A673 (cell line): ENCODE measurements around the gene RPL37. TPM values are rescaled to one million over a fixed set of nuclear protein-coding genes. Genes with fewer than 3 reads are reported as not detected.

ENCODE experiments used
- BruUV-seq: library from RNA; stranded (reverse); fragments of 400-500 nt; replicated peaks from 2 replicates; lab custom pipeline; 2021; lab: Mats Ljungman, UMichigan
- CTCF ChIA-PET: fragments of 300-600 bp; sonication (Branson Sonifier 250); formaldehyde crosslinking; loops from one replicate; lab custom pipeline; 2022; ENCODE audit warnings: antibody characterized with exemption; lab: Charles Lee
- POLR2A ChIA-PET: fragments of 300-600 bp; sonication (Branson Sonifier 250); formaldehyde crosslinking; loops from one replicate; lab custom pipeline; 2022; ENCODE audit warnings: antibody characterized with exemption; ENCODE audit not compliant: low non-redundant PET; lab: Charles Lee
- DNase-seq: peaks from one replicate; pipeline ENCODE4 v3.0.0-alpha.2; 2015; ENCODE audit warnings: low spot score
- H3K27ac ChIP-seq: fragments of 200-600 bp; sonication (generic); 2 replicates; pipeline ENCODE4 v1.5.1; 2016; ENCODE audit warnings: mixed run types, low read depth, mild to moderate bottlenecking, mixed read lengths, antibody characterized with exemption, low read length; ENCODE audit not compliant: poor library complexity, severe bottlenecking
- H3K27me3 ChIP-seq: fragments of 200-600 bp; sonication (generic); replicated peaks from 2 replicates; pipeline ENCODE4 v1.6.1; 2017; ENCODE audit warnings: mixed run types, low read depth, mild to moderate bottlenecking, mixed read lengths, antibody characterized with exemption, low read length; ENCODE audit not compliant: insufficient read depth, poor library complexity
- H3K36me3 ChIP-seq: fragments of 200-600 bp; sonication (generic); 2 replicates; pipeline ENCODE4 v1.6.1; 2016; ENCODE audit warnings: mixed run types, mild to moderate bottlenecking, mixed read lengths, antibody characterized with exemption, low read length; ENCODE audit not compliant: insufficient read depth, poor library complexity, severe bottlenecking
- H3K4me1 ChIP-seq: fragments of 200-600 bp; sonication (generic); 2 replicates; pipeline ENCODE4 v1.6.1; 2017; ENCODE audit warnings: mixed run types, mild to moderate bottlenecking, mixed read lengths, antibody characterized with exemption, low read length; ENCODE audit not compliant: insufficient read depth, poor library complexity, severe bottlenecking
- H3K4me3 ChIP-seq: fragments of 200-600 bp; sonication (generic); 2 replicates; pipeline ENCODE4 v1.5.1; 2016; ENCODE audit warnings: low read depth, mixed run types, mild to moderate bottlenecking, mixed read lengths, low read length; ENCODE audit not compliant: poor library complexity, severe bottlenecking
- H3K9me3 ChIP-seq: fragments of 200-600 bp; sonication (generic); 2 replicates; pipeline ENCODE4 v1.6.1; 2016; ENCODE audit warnings: mixed run types, low read depth, mild to moderate bottlenecking, mixed read lengths, antibody characterized with exemption, low read length; ENCODE audit not compliant: poor library complexity, severe bottlenecking
- EZH2 ChIP-seq: fragments of 200-600 bp; sonication (generic); IDR thresholded peaks from 2 replicates; pipeline ENCODE4 v1.6.1; 2017; ENCODE audit warnings: borderline replicate concordance, low read depth, mild to moderate bottlenecking, mixed read lengths, antibody characterized with exemption, low read length; ENCODE audit not compliant: poor library complexity, severe bottlenecking
- intact Hi-C: fragments of 100-400 bp; cut with micrococcal nuclease; formaldehyde crosslinking; loops from one replicate; pipeline ENCODE4 v1.10.0; 2022; ENCODE audit not compliant: unreplicated experiment
- total RNA-seq: library from RNA; stranded (reverse); gene quantifications from 2 replicates; pipeline ENCODE4 v1.2.3, GENCODE V29; 2021
- TF ChIP-seq, protein P1 (sequence below): fragments of 300-800, 200-600 bp; sonication (generic); conservative IDR thresholded peaks from 2 replicates; pipeline ENCODE4 v1.5.1; 2017; ENCODE audit warnings: low read depth, mild to moderate bottlenecking, antibody characterized with exemption, low read length, moderate library complexity, mixed read lengths

The RPL37 gene
- total RNA-seq, 1 experiment from 2014 or later: 1,502 TPM

DNA sequence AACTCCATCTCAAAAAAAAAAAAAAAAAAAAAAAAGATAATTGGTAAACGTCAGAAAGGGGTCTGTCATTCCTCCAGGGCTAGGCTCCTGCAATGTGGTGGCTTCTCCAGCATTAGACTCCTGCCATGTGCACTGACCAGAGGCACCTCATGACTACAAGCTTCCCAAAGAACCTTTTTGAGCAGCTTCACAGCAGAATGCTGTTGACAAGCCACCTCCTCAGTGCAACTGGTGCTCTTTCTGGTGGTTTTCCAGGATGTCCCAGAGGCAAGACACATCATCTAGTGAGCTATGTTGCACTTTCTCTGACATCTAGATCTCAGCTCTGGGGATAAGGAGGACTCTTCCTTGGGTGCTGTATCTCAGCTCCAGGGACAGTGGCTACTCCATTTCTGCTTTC is 11.6 kb downstream of the RPL37 start:
- CTCF ChIA-PET: no interaction called here
- Histone ChIP-seq H3K4me1 (no peaks in the 10 kb centered on the region), H3K27ac (no peak overlapping the region), H3K36me3 (peaks cover 27% of the 10 kb centered on the region), H3K9me3 (no peaks in the 10 kb centered on the region), H3K27me3 (no peaks in the 10 kb centered on the region), H3K4me3 (no peak overlapping the region)
- no peak for DNase-seq
- no TSS peak for BruUV-seq
- intact Hi-C loops: no loop called here
- TF ChIP-seq, protein P1, sequence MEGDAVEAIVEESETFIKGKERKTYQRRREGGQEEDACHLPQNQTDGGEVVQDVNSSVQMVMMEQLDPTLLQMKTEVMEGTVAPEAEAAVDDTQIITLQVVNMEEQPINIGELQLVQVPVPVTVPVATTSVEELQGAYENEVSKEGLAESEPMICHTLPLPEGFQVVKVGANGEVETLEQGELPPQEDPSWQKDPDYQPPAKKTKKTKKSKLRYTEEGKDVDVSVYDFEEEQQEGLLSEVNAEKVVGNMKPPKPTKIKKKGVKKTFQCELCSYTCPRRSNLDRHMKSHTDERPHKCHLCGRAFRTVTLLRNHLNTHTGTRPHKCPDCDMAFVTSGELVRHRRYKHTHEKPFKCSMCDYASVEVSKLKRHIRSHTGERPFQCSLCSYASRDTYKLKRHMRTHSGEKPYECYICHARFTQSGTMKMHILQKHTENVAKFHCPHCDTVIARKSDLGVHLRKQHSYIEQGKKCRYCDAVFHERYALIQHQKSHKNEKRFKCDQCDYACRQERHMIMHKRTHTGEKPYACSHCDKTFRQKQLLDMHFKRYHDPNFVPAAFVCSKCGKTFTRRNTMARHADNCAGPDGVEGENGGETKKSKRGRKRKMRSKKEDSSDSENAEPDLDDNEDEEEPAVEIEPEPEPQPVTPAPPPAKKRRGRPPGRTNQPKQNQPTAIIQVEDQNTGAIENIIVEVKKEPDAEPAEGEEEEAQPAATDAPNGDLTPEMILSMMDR: no peak
- no peak for TF ChIP-seq EZH2
- POLR2A ChIA-PET: interaction anchor here (0.5 kb wide), 1 partner anchor 12 kb away, joined by 3 read pairs; no protein-coding TSS in a partner anchor

DNA sequence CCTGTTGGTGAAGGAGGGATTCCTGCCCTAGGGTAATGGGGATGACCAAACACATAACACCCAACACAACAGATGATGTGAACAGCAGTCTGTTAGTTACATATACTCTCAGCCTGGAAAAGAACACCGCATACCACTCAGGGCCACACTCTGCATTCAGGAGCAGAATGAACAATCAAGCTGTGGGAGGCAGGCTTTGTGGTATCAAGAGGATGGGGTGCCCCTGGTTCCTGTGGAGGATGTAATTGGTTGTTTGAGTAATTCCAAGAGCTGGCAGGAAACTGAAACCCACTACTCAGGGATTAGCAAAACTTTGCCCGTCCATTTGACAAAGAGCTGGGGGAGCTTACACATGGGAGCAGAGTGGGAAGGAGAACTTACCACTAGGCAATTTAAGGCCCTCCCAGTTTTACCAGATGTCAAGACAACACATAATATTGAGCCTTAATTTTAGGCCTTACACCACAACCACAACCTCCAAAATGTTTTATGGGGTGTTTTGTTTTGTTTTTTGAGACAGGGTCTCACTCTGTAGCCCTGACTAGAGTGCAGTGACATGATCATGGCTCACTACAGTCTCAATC is 21.2 kb downstream of the RPL37 start:
- no peaks in the 10 kb centered on the region for H3K4me1 ChIP-seq
- no peak overlapping the region for H3K4me3 ChIP-seq
- TF ChIP-seq, protein P1: no peak
- no peak for TF ChIP-seq EZH2
- no peaks in the 10 kb centered on the region for H3K27me3 ChIP-seq
- intact Hi-C loops: no loop called here
- H3K27ac ChIP-seq: no peak overlapping the region
- BruUV-seq: no TSS peak
- H3K36me3 ChIP-seq: no peaks in the 10 kb centered on the region
- ChIA-PET CTCF (interaction anchor here (0.8 kb wide), 1 partner anchor 15 kb away, joined by 3 read pairs; the partner anchor contains the start of gene PRKAA1), POLR2A (no interaction called here)
- DNase-seq: peak; percentile 76
- H3K9me3 ChIP-seq: no peaks in the 10 kb centered on the region

DNA sequence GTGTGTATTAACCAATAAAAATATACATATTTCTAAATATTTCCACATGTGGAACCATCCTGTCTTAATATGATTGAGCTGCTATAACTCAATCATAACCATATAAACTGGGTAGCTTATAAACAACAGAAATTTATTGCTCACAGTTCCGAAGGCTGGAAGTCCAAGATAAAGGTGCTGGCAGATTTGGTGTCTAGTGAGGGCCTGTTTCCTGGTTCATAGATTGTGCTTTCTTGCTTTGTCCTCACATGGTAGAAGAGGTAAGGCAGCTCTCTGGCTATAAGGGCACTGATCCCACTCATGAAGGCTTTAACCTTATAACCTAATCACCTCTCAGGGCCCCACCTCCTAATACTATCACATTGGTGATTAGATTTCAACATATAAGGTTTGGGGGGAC is 22.9 kb downstream of the RPL37 start:
- no peaks in the 10 kb centered on the region for H3K9me3 ChIP-seq
- CTCF ChIA-PET: no interaction called here
- DNase-seq: no peak
- TF ChIP-seq EZH2: no peak
- TF ChIP-seq, protein P1: no peak
- intact Hi-C loops: no loop called here
- BruUV-seq: no TSS peak
- POLR2A ChIA-PET: no interaction called here
- no peaks in the 10 kb centered on the region for H3K27me3 ChIP-seq
- H3K27ac ChIP-seq: no peak overlapping the region
- no peaks in the 10 kb centered on the region for H3K4me1 ChIP-seq
- H3K4me3 ChIP-seq: no peak overlapping the region
- H3K36me3 ChIP-seq: no peaks in the 10 kb centered on the region
